ENCODE measurements around the gene C9orf50.

DNA sequence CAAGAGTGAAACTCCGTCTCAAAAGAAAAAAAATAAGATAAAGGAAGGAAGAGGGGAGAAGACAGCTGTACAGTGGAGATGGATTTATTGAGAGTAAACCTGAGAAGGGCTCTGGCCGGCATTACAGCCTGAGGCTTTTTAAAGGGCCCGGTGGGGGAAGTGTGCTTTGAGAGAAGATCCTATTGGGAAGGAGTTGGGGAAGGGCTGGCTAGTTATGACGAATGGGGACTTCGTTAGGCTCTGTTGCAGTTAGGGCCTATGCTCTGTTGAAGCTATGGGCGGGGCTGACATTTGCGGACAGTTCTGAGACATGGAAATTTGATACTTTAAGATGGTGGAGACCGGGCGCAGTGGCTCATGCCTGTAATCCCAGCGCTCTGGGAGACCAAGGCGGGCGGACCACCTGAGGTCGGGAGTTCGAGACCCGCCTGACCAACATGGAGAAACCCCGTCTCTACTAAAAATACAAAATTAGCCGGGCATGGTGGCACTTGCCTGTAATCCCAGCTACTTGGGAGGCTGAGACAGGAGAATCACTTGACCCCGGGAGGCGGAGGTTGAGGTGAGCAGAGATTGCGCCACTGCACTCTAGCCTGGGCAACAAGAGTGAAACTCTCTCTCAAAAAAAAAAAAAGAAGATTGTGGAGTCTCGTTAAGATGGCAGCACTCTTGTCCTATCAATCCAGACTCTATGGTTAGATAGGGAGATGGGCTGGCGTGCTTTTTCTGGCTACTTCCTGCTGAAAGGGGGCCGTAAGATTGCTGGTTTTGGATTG, 33.2 kb downstream of the C9orf50 start:
- TF ChIP-seq, protein P1, sequence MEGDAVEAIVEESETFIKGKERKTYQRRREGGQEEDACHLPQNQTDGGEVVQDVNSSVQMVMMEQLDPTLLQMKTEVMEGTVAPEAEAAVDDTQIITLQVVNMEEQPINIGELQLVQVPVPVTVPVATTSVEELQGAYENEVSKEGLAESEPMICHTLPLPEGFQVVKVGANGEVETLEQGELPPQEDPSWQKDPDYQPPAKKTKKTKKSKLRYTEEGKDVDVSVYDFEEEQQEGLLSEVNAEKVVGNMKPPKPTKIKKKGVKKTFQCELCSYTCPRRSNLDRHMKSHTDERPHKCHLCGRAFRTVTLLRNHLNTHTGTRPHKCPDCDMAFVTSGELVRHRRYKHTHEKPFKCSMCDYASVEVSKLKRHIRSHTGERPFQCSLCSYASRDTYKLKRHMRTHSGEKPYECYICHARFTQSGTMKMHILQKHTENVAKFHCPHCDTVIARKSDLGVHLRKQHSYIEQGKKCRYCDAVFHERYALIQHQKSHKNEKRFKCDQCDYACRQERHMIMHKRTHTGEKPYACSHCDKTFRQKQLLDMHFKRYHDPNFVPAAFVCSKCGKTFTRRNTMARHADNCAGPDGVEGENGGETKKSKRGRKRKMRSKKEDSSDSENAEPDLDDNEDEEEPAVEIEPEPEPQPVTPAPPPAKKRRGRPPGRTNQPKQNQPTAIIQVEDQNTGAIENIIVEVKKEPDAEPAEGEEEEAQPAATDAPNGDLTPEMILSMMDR (IDR thresholded peaks at IDR 0.05; ENCODE audit: low read length): no peak
- TF ChIP-seq EZH2phosphoT487 (IDR thresholded peaks at IDR 0.05; ENCODE audit: low read length): no peak
